Body of pancreas (tissue), 4 donors: ENCODE measurements around the gene APOL2. TPM values are rescaled to one million over a fixed set of nuclear protein-coding genes. Genes with fewer than 3 reads are reported as not detected.
"Not testable (repeated sequence)": the region's sequence is repeated elsewhere in the genome, so short reads cannot be mapped to it uniquely, and the experiment has no call there.

ENCODE experiments used
- ATAC-seq: fragments of 150-250 bp; one replicate; pipeline ENCODE4 v1.9.1; 2016
- DNase-seq, 4 donors: peaks; one replicate each; pipeline ENCODE4 v3.0.0-alpha.2; 2019
- H3K27ac ChIP-seq, 4 donors: fragments of 200-600 bp; sonication (generic); 1 replicate in 3 of 4; 2 replicates in 1 of 4; pipeline versions ENCODE4 v1.5.1 to v1.6.1; 2016 to 2019; ENCODE audit warnings: mild to moderate bottlenecking in 1 of 4, mixed read lengths in 1 of 4, moderate library complexity in 1 of 4
- H3K27me3 ChIP-seq, 2 donors: fragments of 200-600 bp; sonication (generic); one replicate each; pipeline ENCODE4 v1.6.0; 2016; ENCODE audit warnings: mild to moderate bottlenecking in 1 of 2
- H3K36me3 ChIP-seq, 2 donors: fragments of 200-600 bp; sonication (generic); replicated peaks in 1 of 2; 2 replicates each; pipeline ENCODE4 v1.5.1; 2016; ENCODE audit warnings: low read depth in 2 of 2; ENCODE audit not compliant: insufficient read depth in 1 of 2
- H3K4me1 ChIP-seq: fragments of 200-600 bp; sonication (generic); one replicate; pipeline ENCODE4 v1.6.0; 2016
- H3K4me3 ChIP-seq, 2 donors: fragments of 200-600 bp; sonication (generic); 1 replicate in 1 of 2; 2 replicates in 1 of 2; pipeline ENCODE4 v1.5.1; 2016 to 2019
- H3K9me3 ChIP-seq, 3 donors: fragments of 200-600 bp; sonication (generic); 1 replicate in 2 of 3; 2 replicates in 1 of 3; pipeline ENCODE4 v1.5.1; 2016
- POLR2A ChIP-seq, 3 donors: fragments of 450-650 bp; IDR thresholded peaks; one replicate each; pipeline ENCODE4 v1.6.1; 2016; ENCODE audit warnings: antibody characterized with exemption in 3 of 3, mild to moderate bottlenecking in 2 of 3
- WGBS, 2 donors: methylation state at CpG; one replicate each; pipeline ENCODE4 v1.1.5; 2017; 5-methylcytosine and 5-hydroxymethylcytosine counted together
- intact Hi-C: fragments of 100-400 bp; cut with DNase I; formaldehyde crosslinking; loops from one replicate; pipeline ENCODE4 v1.15.1; 2023
- total RNA-seq, 2 donors: library from RNA; depleted of rRNA; stranded (reverse); fragments of >200 nt; gene quantifications; one replicate each; pipeline ENCODE4 v1.1.0, GENCODE V29; 2016
- TF ChIP-seq, protein P1 (sequence below), 7 experiments: fragments of 450-650 bp in 4 of 7; fragments of 200-600 bp in 3 of 7; sonication (generic) in 3 of 7; IDR thresholded peaks; one replicate each; pipeline ENCODE4 v1.5.1; 2016 to 2019; ENCODE audit warnings: antibody characterized with exemption in 7 of 7

The APOL2 gene
- total RNA-seq, 2 donors from 2014 or later: 13.5 to 19.1 TPM

GRCh38 chr22:36280379-36280778 lies 41.1 kb upstream of the APOL2 start:
- Histone ChIP-seq H3K9me3 (no peaks in the 10 kb centered on the region), H3K36me3 (peaks cover 33 to 38% of the 10 kb centered on the region in 2 donors), H3K27me3 (no peaks in the 10 kb centered on the region), H3K4me3 (no peak overlapping the region), H3K4me1 (peaks cover 9% of the 10 kb centered on the region), H3K27ac (no peak overlapping the region)
- WGBS, 2 donors: 76 to 79% methylated on average over 8 of the region's 8 CpGs
- TF ChIP-seq, protein P1, sequence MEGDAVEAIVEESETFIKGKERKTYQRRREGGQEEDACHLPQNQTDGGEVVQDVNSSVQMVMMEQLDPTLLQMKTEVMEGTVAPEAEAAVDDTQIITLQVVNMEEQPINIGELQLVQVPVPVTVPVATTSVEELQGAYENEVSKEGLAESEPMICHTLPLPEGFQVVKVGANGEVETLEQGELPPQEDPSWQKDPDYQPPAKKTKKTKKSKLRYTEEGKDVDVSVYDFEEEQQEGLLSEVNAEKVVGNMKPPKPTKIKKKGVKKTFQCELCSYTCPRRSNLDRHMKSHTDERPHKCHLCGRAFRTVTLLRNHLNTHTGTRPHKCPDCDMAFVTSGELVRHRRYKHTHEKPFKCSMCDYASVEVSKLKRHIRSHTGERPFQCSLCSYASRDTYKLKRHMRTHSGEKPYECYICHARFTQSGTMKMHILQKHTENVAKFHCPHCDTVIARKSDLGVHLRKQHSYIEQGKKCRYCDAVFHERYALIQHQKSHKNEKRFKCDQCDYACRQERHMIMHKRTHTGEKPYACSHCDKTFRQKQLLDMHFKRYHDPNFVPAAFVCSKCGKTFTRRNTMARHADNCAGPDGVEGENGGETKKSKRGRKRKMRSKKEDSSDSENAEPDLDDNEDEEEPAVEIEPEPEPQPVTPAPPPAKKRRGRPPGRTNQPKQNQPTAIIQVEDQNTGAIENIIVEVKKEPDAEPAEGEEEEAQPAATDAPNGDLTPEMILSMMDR (IDR thresholded peaks at IDR 0.05): no peak
- no peak for TF ChIP-seq POLR2A (IDR thresholded peaks at IDR 0.05)
- ATAC-seq (no peak), DNase-seq (no peak)
- intact Hi-C loops: no loop called here

- Histone ChIP-seq H3K4me3 (no peak overlapping the region), H3K27ac (no peak overlapping the region), H3K4me1 (peaks cover 9% of the 10 kb centered on the region), H3K36me3 (peaks cover 23 to 27% of the 10 kb centered on the region in 2 donors), H3K9me3 (no peaks in the 10 kb centered on the region), H3K27me3 (no peaks in the 10 kb centered on the region)
- no peak for DNase-seq
- TF ChIP-seq, protein P1 (IDR thresholded peaks at IDR 0.05): no peak
- TF ChIP-seq POLR2A (IDR thresholded peaks at IDR 0.05): no peak
- ATAC-seq: no peak
- WGBS, 2 donors: 74 to 80% methylated on average over 8 of the region's 8 CpGs
- intact Hi-C loops: no loop called here
Measured at GRCh38 chr22:36279219-36279666, 39.9 kb upstream of the APOL2 start.

DNA sequence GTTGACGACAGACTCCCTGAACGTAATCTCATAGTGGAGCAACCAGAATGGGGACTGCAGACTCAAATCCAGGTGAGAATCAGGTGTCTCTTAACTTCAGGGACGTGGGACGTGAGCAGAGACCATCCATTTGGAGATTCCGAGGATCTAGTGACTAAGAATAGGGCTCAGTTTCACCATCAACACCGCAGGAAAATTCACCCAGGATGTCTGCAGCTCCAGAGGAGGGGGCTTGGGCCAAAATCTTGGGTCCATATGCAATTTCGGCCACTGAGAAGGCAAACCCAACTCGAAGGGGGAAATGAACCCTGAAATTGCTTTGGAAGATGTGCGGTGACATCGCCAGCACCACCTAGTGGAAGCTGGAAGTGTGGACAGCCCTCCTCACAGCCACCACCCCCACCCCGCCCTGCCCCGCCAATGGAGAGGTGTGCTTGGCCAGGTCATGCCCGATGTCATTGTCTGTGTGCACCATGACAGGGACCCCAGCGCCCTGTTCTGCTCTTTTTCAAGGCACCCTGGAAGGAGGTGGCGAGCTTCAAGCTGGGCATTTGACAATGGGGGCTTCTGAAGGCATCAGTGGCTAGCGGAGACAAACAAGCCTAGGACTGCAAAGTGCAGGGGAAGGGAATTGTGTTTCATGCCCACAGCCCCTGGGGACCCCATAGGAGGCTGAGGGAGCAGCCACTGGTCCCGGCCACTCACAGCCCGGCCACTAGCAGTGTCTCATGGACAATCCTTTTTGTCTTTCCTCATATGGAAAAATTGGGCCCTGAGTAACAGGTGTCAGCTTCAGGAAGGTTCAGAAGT lies 38.4 kb upstream of the APOL2 start:
- Histone ChIP-seq H3K9me3 (no peaks in the 10 kb centered on the region), H3K36me3 (peaks cover 16 to 17% of the 10 kb centered on the region in 2 donors), H3K4me3 (no peak overlapping the region), H3K27ac (peak overlapping the region in 1 of 4 donors; percentile 32), H3K4me1 (peaks cover 9% of the 10 kb centered on the region), H3K27me3 (no peaks in the 10 kb centered on the region)
- intact Hi-C loops: no loop called here
- peak; percentile 64 to 69 (median 66) for DNase-seq
- TF ChIP-seq, protein P1 (IDR thresholded peaks at IDR 0.05): peak; percentile 59 to 70 (median 67)
- no peak for TF ChIP-seq POLR2A (IDR thresholded peaks at IDR 0.05)
- 22 to 30% methylated on average over 11 to 18 of the region's 18 CpGs for WGBS, 2 donors
- ATAC-seq: peak; percentile 85

DNA sequence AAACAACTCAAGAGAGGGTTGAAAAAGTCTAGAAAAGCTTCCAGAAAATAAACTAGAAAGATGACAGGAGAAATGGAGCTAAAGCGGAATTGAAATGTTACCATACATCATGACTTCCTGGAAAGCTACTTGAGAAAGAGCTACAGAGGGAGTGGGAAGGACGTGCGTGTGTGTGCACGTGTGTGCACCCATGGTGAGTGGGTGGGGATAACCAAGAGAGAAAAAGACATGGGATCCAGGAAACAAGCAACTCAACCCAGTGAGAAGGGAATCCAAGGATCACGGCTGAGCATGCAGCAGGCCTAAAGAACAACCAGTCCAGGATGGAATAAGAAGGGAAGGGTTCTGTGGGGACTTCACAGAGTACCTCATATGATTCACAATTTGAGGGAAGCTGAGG lies 35.2 kb upstream of the APOL2 start:
- Histone ChIP-seq H3K4me1 (peaks cover 9% of the 10 kb centered on the region), H3K4me3 (no peak overlapping the region), H3K27me3 (no peaks in the 10 kb centered on the region), H3K9me3 (no peaks in the 10 kb centered on the region), H3K27ac (no peak overlapping the region), H3K36me3 (no peaks in the 10 kb centered on the region)
- intact Hi-C loops: no loop called here
- TF ChIP-seq, protein P1 (IDR thresholded peaks at IDR 0.05): no peak
- TF ChIP-seq POLR2A (IDR thresholded peaks at IDR 0.05): no peak
- 75 to 76% methylated on average over 5 of the region's 5 CpGs for WGBS, 2 donors
- DNase-seq (no peak), ATAC-seq (no peak)

- H3K4me3 ChIP-seq, intact Hi-C loops, DNase-seq, H3K27me3 ChIP-seq, H3K36me3 ChIP-seq, ATAC-seq, H3K27ac ChIP-seq, H3K4me1 ChIP-seq, H3K9me3 ChIP-seq: not testable (repeated sequence)
- 82 to 89% methylated on average over 4 to 5 of the region's 5 CpGs for WGBS, 2 donors
Measured at GRCh38 chr22:36271951-36272350, 32.6 kb upstream of the APOL2 start.

DNA sequence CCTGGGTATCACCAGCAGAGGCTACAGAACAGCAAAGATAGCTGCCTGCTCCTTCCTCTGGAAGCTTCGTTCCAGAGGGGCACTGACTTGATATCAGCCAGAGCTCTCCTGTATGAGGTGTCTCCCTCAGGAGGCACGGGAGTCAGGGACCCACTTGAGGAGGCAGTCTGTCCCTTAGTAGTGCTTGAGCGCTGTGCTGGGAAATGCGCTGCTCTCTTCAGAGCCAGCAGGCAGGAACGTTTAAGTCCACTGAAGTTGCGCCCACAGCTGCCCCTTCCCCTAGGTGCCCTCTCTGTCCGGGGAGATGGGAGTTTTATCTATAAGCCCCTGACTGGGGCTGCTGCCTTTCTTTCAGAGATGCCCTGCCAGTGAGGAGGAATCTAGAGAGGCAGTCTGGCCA lies 31.9 kb upstream of the APOL2 start:
- H3K36me3 ChIP-seq, H3K4me1 ChIP-seq, H3K4me3 ChIP-seq, DNase-seq, ATAC-seq, H3K9me3 ChIP-seq, intact Hi-C loops, H3K27me3 ChIP-seq, H3K27ac ChIP-seq: not testable (repeated sequence)
- WGBS, 2 donors: 69 to 71% methylated on average over 4 to 7 of the region's 7 CpGs
